ENCODE data around the gene NLRP5.
A peak's percentile ranks its signal among the peaks of the same experiment; 100 is the strongest.
"Not testable (repeated sequence)": the region's sequence is repeated elsewhere in the genome, so short reads cannot be mapped to it uniquely, and the experiment has no call there.

NLRP5 gene

DNA sequence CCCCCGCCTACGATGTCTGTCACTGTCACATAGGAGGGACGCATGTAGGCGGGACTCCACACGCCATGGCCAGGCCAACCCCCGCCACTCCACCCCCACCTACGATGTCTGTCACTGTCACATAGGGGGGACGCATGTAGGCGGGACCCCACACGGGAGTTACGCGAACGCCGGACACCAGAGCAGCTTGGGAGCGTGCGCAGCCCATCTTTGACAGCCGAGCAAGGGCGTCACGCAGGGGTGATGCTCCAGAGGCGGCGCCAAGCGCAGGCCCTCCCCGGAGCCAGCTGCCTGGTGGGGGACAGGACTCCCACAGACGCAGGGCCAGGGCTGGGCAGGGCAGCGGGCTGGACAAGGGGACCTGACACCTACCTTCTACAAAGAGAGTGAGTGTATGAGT lies 114.5 kb downstream of the NLRP5 start:
- TF ChIP-seq, protein P1, sequence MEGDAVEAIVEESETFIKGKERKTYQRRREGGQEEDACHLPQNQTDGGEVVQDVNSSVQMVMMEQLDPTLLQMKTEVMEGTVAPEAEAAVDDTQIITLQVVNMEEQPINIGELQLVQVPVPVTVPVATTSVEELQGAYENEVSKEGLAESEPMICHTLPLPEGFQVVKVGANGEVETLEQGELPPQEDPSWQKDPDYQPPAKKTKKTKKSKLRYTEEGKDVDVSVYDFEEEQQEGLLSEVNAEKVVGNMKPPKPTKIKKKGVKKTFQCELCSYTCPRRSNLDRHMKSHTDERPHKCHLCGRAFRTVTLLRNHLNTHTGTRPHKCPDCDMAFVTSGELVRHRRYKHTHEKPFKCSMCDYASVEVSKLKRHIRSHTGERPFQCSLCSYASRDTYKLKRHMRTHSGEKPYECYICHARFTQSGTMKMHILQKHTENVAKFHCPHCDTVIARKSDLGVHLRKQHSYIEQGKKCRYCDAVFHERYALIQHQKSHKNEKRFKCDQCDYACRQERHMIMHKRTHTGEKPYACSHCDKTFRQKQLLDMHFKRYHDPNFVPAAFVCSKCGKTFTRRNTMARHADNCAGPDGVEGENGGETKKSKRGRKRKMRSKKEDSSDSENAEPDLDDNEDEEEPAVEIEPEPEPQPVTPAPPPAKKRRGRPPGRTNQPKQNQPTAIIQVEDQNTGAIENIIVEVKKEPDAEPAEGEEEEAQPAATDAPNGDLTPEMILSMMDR (IDR thresholded peaks at IDR 0.05; ENCODE audit: control extremely low read depth, extremely low read depth, low read depth, missing control alignments), result no peak
- ChIA-PET POLR2A (no interaction called here), CTCF (no interaction called here)
- DNase-seq (ENCODE audit: extremely low spot score), result no peak

DNA sequence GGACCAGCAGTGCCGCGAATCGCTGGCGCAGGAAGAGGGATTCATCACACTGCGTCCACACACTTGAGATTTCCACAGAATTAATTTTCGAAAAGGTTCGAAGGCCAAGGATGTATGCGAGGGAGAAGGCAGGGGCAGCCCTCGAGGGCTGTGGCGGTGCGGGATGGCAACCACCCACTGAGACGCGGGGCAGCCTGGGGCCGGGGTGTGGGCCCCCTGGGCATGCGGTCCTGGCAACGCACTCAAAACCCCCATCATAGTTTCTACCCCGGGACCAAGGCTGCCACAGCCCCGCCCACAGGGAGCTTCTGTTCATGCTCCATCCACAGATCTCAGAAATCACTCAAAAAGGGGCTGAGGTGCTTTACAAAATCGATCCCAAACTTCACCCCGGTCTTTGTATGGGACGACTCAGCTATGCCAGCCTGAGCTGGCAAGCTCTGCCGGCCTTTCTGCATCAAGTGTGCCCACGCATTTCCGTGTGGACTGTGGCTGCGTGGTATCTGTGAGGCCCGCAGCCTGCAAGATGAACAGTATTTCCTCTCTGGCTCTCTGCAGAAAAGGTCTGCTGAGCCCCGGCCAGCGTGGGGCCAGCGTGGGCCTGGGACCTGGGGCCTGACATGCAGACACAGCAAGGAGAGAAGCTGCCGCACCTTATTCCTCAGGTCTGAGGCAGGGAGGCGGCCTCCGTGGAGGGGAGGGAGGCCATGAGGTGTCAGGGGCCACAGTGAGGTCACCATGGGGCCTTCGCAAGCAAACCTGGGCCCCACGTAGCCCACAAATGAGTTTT lies 115.4 kb downstream of the NLRP5 start:
- CTCF ChIA-PET, result no interaction called here
- no peak for DNase-seq (ENCODE audit: extremely low spot score)
- POLR2A ChIA-PET, result no interaction called here
- TF ChIP-seq, protein P1 (IDR thresholded peaks at IDR 0.05; ENCODE audit: control extremely low read depth, extremely low read depth, low read depth, missing control alignments), result no peak

DNA sequence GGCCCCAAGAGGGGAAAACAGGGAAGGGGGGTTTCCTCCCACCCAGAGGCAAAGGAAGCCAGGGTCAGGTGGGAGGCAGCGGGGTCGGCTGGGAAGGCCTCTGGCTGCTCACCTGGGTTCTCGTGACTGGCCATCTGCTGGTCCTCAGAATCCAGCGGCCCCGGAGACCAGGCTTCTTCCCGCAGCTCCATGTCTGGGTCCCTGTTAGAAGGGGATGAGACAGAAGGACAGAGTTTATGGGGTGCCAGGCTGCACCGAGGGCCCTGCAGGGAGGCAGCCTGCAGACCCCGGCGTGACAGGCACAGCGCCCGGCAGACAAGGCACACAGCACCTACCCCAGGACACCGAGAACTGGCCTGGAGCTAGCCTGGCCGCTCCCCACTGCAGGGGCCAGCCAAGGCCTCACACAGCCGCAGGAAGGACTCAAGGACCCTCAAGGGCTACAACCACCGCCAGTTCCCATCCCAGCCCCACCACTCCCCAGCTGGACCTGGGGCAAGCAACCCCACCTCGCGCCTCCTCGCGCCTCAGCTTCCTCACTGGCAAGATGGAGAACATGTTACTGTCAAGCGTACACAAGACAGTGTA lies 116.5 kb downstream of the NLRP5 start:
- CTCF ChIA-PET, result no interaction called here
- POLR2A ChIA-PET, result no interaction called here
- TF ChIP-seq, protein P1 (IDR thresholded peaks at IDR 0.05; ENCODE audit: control extremely low read depth, extremely low read depth, low read depth, missing control alignments), result no peak

DNA sequence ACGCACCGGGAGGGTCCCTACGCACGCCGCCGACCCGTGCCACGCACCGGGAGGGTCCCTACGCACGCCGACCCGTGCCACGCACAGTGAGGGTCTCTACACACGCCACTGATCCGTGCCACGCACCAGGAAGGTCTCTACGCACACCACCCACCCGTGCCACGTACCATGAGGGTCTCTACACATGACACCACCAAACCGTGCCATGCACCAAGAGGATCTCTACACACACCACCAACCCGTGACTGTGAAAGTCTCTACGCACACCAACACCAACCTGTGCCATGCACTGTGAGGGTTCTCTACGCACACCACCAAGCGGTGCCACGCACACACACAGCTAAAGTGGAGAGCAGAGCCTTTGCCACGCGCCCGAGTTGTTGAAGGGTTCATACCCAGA lies 117.8 kb downstream of the NLRP5 start:
- ChIA-PET CTCF (interaction anchor here (1.4 to 1.5 kb wide), 2 partner anchors 9 to 229 kb away, joined by 5 to 9 read pairs; no protein-coding TSS in a partner anchor), POLR2A (interaction anchor here (0.9 kb wide), 1 partner anchor 14 kb away, joined by 3 read pairs; no protein-coding TSS in a partner anchor)
- TF ChIP-seq, protein P1 (IDR thresholded peaks at IDR 0.05; ENCODE audit: control extremely low read depth, extremely low read depth, low read depth, missing control alignments), result no peak
- DNase-seq (ENCODE audit: extremely low spot score), result no peak

More for the DNA sequence above, 116.5 kb downstream of the NLRP5 start:
- DNase-seq (ENCODE audit: extremely low spot score), result no peak

- POLR2A ChIA-PET, result interaction anchor here (0.9 kb wide), 1 partner anchor 13 kb away, joined by 3 read pairs; no protein-coding TSS in a partner anchor
- TF ChIP-seq, protein P1 (IDR thresholded peaks at IDR 0.05; ENCODE audit: control extremely low read depth, extremely low read depth, low read depth, missing control alignments), result peak; percentile 69
- DNase-seq (ENCODE audit: extremely low spot score), result peak; percentile 58
- CTCF ChIA-PET, result interaction anchor here (0.7 to 1.5 kb wide), 9 partner anchors 10 to 228 kb away, joined by 3 to 9 read pairs (median 3); no protein-coding TSS in a partner anchor
Measured at GRCh38 chr19:56105090-56105701, 118.6 kb downstream of the NLRP5 start.

- DNase-seq (ENCODE audit: extremely low spot score); POLR2A ChIA-PET: not testable (repeated sequence)
- CTCF ChIA-PET, result interaction anchor here (1.0 to 1.5 kb wide), 6 partner anchors 10 to 227 kb away, joined by 3 to 9 read pairs (median 4); no protein-coding TSS in a partner anchor
Measured at GRCh38 chr19:56105831-56106396, 119.3 kb downstream of the NLRP5 start.
